NCI-H510A treated with DMSO at 0.1 percent for 48 hours (cell line): ENCODE measurements around the gene TMEM62.

Experiments
- DNase-seq: peaks from one replicate; lab custom pipeline; 2025; lab: John Stamatoyannopoulos, UW

TMEM62 gene

GRCh38 chr15:43133430-43134156 is at the start of gene TMEM62:
TMEM62 (plus strand) TSS chr15:43133586; CDS start chr15:43133803, 217 bp downstream.
- peak; percentile 61 for DNase-seq

GRCh38 chr15:43085921-43086320 is 47.5 kb upstream of the TMEM62 start:
- no peak for DNase-seq

GRCh38 chr15:43086551-43086950 is 46.8 kb upstream of the TMEM62 start:
- DNase-seq: no peak

- no peak for DNase-seq
Measured at GRCh38 chr15:43091859-43092258, 41.5 kb upstream of the TMEM62 start.

- no peak for DNase-seq
Measured at GRCh38 chr15:43093026-43093425, 40.4 kb upstream of the TMEM62 start.

- DNase-seq: no peak
Measured at GRCh38 chr15:43094416-43095030, 38.9 kb upstream of the TMEM62 start.

- DNase-seq: no peak
Measured at GRCh38 chr15:43095243-43095642, 38.1 kb upstream of the TMEM62 start.

GRCh38 chr15:43095708-43096347 is 37.6 kb upstream of the TMEM62 start:
- DNase-seq: no peak

GRCh38 chr15:43096411-43096810 is 37.0 kb upstream of the TMEM62 start:
- DNase-seq: no peak

GRCh38 chr15:43099105-43099845 is 34.1 kb upstream of the TMEM62 start:
- no peak for DNase-seq

- no peak for DNase-seq
Measured at GRCh38 chr15:43100971-43101370, 32.4 kb upstream of the TMEM62 start.

- no peak for DNase-seq
Measured at GRCh38 chr15:43102187-43102586, 31.2 kb upstream of the TMEM62 start.

- DNase-seq: no peak
Measured at GRCh38 chr15:43103907-43104306, 29.5 kb upstream of the TMEM62 start.

GRCh38 chr15:43104426-43104825 is 29.0 kb upstream of the TMEM62 start:
- no peak for DNase-seq

GRCh38 chr15:43105077-43105736 is 28.2 kb upstream of the TMEM62 start:
- DNase-seq: peak; percentile 23

- DNase-seq: peak; percentile 32
Measured at GRCh38 chr15:43105778-43106485, 27.5 kb upstream of the TMEM62 start, which contains the start of gene UBR1. UBR1 (minus strand) TSS chr15:43106038; CDS start chr15:43106022, 16 bp downstream.

- DNase-seq: no peak
Measured at GRCh38 chr15:43106486-43106829, 26.9 kb upstream of the TMEM62 start.

GRCh38 chr15:43107751-43108150 is 25.6 kb upstream of the TMEM62 start:
- DNase-seq: no peak

GRCh38 chr15:43111354-43111753 is 22.0 kb upstream of the TMEM62 start:
- no peak for DNase-seq

GRCh38 chr15:43118286-43118685 is 15.1 kb upstream of the TMEM62 start:
- DNase-seq: no peak

- DNase-seq: no peak
Measured at GRCh38 chr15:43118829-43119228, 14.6 kb upstream of the TMEM62 start.
